ENCODE results near the gene GREM2.

GRCh38 chr1:240611619-240612480, at the start of gene GREM2:
- TF ChIP-seq, protein P1, sequence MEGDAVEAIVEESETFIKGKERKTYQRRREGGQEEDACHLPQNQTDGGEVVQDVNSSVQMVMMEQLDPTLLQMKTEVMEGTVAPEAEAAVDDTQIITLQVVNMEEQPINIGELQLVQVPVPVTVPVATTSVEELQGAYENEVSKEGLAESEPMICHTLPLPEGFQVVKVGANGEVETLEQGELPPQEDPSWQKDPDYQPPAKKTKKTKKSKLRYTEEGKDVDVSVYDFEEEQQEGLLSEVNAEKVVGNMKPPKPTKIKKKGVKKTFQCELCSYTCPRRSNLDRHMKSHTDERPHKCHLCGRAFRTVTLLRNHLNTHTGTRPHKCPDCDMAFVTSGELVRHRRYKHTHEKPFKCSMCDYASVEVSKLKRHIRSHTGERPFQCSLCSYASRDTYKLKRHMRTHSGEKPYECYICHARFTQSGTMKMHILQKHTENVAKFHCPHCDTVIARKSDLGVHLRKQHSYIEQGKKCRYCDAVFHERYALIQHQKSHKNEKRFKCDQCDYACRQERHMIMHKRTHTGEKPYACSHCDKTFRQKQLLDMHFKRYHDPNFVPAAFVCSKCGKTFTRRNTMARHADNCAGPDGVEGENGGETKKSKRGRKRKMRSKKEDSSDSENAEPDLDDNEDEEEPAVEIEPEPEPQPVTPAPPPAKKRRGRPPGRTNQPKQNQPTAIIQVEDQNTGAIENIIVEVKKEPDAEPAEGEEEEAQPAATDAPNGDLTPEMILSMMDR (IDR thresholded peaks at IDR 0.05; ENCODE audit: extremely low read depth in 1 of 2, insufficient read depth in 1 of 2, low read depth in 1 of 2, low read length in 2 of 2) = no peak
- TF ChIP-seq FOS (IDR thresholded peaks at IDR 0.05; ENCODE audit: borderline replicate concordance, insufficient read depth, low read length) (no peak), EZH2 (IDR thresholded peaks at IDR 0.05; ENCODE audit: borderline replicate concordance, low read depth, low read length, severe bottlenecking) (no peak), POLR2A (IDR thresholded peaks at IDR 0.05; ENCODE audit: low read depth, low read length) (no peak), MYC (IDR thresholded peaks at IDR 0.05; ENCODE audit: low read depth, low read length) (no peak), GATA2 (IDR thresholded peaks at IDR 0.05; ENCODE audit: insufficient read depth, insufficient read length, low read depth, low read length) (no peak), POLR2AphosphoS5 (IDR thresholded peaks at IDR 0.05; ENCODE audit: insufficient read depth, low read depth, low read length) (no peak), JUN (IDR thresholded peaks at IDR 0.05; ENCODE audit: borderline replicate concordance, insufficient read depth, insufficient read length, low read depth) (no peak)
- TF ChIP-seq, protein P2, sequence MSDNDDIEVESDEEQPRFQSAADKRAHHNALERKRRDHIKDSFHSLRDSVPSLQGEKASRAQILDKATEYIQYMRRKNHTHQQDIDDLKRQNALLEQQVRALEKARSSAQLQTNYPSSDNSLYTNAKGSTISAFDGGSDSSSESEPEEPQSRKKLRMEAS (IDR thresholded peaks at IDR 0.05; ENCODE audit: insufficient read depth, insufficient read length) = no peak
